ENCODE data around the gene SKA1.

SKA1 gene, protein sequence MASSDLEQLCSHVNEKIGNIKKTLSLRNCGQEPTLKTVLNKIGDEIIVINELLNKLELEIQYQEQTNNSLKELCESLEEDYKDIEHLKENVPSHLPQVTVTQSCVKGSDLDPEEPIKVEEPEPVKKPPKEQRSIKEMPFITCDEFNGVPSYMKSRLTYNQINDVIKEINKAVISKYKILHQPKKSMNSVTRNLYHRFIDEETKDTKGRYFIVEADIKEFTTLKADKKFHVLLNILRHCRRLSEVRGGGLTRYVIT

DNA sequence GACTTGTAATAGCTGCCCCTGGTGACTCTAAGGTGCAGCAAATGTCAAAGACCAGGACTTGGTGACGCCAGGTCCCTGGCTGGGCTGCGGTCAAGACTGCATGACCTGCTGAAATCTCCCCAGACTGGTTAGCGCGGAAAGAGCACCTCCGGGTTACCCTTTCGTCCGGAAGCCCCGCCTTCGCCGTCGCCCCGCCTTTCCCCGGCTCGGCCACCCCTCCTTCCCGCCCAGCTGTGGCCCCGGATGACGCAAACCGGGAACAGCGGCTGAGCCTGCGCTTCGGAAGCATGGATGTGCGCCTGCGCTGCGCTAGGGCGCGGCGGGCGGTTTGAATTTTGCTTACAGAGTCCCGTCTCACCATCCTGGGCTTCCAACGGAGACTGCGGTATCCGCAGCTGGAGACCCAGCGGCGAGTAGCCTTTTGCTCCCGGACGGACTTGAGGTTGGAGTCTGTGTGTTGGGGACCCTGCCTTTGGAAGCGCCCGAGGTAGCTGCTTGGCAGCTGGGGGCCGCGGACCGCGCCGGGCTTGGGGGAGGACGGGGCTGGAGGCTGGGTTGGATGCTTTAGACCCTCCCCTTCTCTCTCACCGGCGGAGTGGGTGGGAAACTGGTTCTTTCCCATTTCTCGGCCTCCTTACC, at the start of gene SKA1:
SKA1 (plus strand) TSS at position 294 of the 639 bp plus-strand sequence. CDS start 785 bp downstream, outside the sequence.
- DNase-seq: peak; percentile 92

DNA sequence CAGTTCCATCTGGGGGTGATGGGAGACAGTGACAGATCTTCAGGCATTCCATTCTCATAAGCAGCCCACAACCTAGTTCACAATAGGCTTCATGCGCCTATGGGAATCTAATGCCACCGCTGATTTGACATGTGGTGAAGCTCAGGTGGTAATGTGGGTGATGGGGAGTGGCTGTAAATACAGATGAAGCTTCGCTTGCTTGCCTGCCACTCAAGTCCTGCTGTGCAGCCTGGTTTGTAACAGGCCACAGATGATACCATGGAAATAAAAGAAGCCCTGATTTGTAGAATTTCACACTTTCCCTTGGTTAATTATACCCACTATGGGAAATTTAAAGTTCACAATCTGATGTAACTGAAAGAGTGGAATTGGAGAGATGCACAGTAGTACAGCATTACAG, 46.9 kb upstream of the SKA1 start:
- DNase-seq: no peak

DNA sequence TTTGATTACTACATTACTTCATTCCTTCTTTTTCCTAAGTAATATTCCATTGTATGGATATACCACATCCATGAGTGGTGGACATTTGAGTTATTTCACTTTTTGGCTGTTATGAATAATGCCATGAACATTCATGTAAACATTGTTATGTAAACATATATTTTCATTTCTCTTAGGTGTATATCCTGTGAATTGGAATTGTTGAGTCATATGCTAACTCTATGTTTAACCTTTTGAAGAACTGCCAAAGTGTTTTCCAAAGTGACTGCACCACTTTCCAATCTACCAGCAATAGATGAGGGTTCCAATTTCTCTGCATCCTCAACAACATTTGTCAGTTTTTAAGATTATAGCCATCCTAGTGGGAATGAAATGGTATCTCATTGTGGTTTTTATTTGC, 44.7 kb upstream of the SKA1 start:
- no peak for DNase-seq

DNA sequence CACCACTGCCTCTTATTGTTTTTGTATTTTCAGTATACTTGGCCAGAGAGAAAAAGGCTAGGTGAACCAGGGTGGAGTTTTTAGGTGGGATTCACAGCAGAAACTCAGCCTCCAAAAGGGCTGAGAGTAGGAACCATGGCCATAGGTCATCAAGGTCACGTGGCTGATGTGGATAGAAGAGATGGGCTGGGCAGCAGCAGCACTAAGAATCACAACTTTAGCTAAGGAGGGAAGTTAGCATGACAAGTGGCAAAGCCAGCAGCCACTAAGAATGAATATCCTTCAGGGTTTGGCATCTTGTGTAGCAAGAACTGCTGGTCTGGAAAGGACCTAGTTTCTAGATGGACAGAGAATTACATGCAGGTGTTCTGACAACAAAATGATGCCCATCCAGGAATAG, 43.2 kb upstream of the SKA1 start:
- no peak for DNase-seq

DNA sequence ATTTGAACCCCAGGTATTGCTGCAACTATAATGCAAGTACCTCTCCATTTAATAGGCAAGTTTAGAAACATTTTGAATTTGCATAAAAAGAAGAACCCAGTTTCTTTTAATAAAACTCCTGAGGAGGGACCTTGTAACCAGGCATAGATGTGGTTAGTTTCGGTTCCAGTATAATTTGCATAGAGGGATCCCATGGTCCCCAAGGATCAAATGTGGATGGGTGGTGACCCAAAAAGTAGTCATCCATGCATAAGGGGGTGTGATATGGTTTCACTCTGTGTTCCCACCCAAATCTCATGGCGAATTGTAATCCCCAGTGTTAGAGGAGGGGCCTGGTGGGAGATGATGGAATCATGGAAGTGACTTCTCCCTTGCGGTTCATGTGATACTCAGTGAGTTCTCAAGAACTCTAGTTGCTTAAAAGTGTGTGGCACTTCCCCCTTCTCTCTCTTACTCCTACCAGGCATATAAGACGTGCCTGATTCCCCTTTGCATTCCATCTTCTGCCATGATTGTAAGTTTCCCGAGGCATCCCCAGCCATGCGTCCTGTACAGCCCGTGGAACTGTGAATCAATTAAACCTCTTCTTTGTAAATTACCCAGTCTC, 40.2 kb upstream of the SKA1 start:
- no peak for DNase-seq

DNA sequence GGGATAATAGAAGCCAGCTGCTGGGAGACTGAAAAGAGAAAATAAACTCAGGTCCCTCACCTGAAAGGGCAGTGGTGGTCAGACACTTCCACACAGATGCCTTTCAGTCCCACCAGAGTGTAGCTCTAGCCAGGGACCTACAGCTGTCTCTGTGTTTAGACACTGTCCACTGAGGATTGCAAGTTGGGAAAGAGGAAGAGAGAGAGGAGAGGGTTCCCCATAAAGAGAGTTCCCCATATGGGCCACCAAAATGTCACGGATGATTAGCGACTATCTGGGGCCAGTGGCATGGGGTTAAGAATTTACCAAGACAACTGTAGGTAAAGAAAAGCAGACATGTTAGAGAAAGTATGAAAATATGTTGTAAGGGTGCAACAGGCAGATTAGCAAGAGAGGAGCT, 36.7 kb upstream of the SKA1 start:
- DNase-seq: no peak

DNA sequence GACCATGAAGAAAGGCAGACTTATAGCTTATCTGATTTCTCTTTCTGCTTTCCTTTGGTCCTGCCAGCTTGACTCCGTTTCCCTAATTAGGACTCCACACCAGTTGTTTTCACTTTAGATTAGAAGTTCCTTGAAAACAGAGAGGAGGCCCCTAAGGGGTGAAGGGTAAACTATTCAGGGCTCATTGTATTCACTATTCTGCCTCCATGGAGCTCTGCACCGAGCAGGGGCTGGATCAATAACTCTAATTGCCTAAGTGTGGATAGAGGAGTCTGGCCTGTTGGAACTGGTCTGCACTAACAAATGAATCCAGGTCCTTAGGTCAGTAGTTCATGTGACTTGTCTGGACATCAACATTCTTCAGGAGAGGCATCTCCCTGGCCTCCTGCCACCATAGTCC, 36.1 kb upstream of the SKA1 start:
- no peak for DNase-seq

DNA sequence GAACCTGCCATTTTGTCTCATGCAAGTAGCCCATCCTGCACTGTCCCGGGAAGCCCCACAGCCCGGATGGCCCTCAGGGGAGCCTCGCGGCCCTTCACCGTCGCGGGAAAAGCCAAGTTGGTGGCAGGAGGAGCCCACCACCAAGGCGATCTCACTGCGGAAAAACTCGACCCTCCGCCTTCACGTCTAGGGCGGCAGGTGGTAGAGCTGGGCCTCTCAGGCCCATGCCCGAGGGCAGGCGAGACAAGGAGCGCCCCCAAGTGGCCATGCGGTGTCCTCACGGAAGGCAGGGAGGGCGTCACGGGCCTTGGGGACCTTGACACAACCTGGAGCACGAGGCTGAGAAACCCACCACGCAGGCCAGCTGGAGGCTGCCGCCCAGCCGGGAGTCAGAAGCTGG, 34.8 kb upstream of the SKA1 start:
- no peak for DNase-seq

DNA sequence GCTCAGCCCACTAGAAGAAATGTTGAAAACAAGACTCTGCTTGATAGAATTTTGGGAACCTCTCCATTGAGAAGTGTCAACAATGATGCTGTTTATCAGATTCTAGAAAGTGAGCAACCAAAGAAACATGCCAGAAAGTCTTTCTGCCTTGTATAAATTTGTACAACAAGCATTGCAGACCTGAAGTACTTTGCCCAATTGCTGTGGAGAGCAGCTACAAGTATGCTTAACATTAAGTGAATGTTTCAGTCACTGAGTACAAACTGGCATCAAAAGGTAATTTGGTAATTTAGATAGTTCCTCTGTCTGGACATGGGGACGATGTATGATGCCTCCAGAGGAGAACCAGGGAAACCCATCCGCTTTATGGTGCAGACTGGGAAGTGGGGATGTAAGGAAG, 33.4 kb upstream of the SKA1 start:
- DNase-seq: no peak

DNA sequence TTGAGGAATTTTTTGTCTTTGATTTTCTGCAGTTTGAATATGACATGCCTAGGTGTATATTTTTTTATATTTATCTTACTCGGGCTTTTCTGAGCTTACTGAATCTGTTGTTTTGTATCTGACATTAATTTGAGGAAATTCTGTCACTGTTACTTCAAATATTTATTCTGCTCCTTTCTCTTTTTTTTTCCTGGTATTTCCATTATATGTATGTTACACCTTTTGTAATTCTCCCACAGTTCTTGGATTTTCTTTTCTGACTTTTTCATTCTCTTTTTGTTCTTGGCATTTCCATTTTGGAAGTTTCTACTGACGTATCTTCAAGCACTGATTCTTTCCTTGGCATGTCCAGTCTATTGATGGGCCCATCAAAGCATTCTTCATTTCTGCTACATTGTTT, 24.1 kb upstream of the SKA1 start:
- no peak for DNase-seq

DNA sequence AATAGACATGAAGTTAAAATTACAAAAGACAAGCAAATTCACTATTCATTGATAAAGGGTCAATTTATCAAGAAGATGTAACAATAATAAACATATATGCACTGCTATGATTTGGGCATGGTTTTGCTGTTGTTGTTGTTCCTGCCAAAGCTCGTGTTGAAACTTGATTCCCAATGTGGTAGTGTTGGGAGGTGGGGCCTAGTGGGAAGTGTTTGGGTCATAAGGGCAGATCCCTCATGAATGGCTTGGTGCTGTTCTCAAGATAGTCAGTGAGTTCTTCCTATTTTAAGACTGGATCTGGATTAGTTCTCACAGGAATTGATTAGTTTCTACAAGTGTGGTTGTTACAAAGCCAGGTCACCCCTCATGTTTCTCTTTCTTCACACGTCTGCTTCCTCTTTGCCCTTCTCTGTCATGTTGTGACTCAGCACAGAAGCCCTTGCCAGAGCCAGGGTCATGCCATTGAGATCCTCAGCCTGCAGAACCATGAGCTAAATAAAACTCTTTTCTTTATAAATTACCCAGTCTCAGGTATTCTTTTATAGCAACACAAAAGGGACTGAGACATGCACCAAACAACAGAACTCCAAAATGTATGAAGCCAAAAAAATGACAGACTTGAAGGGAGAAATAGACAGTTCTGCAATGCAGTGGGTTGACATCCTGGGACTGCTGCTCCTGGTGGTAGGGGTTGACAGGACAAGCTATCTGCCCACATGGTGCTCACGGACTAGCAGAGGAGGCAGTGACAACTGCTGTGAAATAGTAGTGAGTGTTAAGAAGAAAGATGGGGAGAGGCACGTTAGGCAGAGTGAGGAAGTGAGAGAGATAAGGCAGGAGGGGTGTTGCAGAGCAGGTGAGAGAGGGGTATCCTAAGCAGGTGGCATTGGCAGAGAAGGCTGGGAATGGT, 18.6 kb upstream of the SKA1 start:
- no peak for DNase-seq

DNA sequence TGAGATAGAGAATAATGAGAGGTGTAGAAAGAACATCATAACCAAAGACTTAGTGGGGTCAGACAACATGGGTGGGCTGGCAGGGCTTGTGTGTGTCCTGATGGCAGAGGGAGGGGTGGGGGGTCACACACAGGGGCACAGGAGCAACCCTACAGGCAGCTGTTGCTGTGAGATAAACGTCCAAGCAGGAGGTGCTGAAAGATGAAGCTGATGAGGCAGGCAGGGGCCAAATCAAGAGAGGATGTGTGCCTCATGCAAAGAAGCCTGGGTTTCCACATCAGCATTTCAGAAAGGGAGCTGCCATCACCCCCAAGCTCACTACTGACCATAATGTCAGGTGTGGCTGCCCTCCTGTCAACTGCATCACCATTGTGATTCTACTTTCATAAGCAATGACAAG, 16.0 kb upstream of the SKA1 start:
- no peak for DNase-seq

DNA sequence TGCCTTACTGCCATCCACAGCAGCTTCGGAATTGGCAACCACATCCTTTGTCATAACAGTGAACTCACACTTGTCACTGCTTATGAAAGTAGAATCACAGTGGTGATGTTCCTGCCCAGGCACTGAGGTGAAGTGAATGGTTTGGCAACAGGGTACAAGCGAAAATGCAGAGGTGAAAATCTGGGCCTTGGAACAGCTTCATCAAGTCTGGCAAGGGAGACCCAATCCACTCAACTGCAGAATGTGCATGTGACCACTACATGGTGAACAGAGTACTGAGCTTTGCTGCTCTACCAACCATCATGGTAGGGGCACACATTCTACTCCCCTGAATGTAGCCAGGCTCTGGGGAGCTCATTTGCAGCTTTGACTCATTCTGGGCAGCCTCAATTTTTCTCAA, 15.0 kb upstream of the SKA1 start:
- no peak for DNase-seq

DNA sequence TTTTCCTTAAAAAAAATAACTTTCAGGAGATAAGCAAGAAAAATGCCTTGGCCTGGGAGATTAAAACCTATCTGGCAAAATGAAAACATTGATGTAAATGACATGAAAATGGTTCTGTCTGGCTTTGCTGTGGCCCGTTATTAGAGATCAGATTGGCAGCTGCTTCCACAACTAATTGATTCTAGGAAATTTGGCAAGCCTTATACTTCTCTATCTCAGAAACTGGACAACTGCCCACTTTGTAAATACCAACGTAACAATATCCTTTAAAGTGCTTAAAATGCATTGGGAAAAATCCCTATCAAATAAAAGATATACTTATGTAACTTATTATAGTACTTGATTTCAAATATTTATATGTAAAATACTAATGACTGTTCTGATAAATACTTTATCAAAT, 14.2 kb upstream of the SKA1 start:
- no peak for DNase-seq

DNA sequence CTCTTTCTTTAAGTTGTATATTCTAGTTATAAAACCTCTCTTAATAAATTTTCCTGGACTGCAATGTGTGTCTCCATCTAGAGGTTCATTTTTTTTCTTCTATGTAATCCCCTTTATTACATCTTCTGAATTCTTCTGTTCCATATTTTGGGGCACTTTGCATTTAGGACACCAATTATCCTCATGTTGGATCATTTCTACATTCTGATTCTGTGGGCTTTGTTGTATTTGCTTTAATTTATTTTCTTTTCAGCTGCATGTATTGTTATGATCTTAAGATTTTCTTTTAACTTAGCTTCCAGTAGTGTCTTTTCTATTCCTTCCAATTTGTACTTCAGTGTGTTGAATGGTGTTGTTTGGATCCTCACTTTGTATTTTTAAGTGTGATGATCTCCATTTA, 5.2 kb upstream of the SKA1 start:
- DNase-seq: no peak

DNA sequence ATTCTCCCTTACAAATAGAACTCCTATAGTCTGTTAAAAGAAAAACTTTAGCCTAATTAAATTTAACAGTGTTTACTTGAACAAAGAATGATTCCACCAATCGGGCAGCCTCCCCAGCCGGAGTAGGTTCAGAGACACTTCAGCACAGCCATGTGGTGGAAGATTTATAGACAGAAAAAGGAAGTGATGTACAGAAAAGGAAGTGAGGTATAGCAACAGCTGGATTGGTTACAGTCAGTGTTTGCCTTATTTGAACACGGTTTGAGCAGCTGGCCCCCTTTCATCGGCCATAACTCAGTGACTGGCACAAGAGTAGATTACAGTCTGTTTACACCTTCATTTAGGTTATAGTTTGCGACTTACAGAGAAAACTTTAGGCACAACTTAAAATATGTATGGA, 2.1 kb upstream of the SKA1 start:
- DNase-seq: no peak

DNA sequence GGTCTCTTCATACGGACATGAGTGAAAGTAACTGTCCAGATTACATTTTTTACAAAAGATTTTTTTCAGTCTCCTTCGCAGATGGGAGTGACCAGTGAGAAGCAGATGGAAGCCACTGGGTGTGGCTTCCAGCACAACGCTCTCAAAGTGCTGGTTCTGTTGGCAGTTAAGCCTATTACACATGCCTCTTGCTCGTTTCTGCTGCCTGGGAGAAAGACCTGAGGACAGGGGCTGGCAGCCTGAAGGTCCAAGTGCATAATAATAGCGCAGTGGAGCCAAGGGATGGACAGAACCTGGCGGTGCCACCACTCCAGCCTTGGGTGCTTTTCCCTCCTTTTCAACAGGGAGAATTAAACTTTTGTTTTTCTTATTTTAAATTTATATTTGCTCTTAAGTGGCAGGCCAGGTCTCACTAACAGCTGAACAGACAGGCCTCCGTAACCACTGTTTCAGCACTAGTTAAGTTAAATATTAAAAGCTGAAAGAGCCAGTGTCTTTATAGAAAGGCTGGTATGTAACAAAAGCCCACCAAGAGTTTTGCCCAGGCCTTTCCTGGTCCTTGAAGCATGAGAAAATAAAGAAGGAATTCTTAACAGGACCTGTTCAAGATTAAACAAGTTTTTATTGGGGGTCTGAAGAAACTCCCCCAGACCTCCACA, 1.2 kb upstream of the SKA1 start:
- DNase-seq: no peak

DNA sequence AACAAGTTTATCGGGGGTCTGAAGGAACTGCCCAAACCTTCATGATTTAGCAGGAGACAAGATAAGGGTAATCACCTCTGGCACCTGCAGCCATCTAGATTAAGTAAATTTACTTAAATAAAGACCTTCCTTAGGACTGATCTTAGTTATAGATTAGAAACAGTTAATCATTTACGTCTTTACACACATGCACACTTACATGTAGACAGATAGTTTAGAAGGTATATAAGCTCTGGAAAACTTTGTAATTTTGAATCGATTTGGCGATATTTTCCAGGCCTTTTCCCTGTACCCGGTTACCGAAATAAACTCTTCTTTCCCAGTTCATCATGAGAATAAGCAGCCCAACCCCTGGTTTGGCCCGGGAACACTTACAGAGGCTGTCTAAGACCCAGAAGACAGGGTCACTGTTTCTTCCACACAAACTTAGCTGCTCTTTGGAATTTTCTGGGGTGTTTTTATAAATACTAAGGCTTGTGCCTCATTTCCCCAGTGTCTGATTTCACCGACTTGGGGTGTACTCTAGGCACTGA, 560 bp upstream of the SKA1 start:
- no peak for DNase-seq

DNA sequence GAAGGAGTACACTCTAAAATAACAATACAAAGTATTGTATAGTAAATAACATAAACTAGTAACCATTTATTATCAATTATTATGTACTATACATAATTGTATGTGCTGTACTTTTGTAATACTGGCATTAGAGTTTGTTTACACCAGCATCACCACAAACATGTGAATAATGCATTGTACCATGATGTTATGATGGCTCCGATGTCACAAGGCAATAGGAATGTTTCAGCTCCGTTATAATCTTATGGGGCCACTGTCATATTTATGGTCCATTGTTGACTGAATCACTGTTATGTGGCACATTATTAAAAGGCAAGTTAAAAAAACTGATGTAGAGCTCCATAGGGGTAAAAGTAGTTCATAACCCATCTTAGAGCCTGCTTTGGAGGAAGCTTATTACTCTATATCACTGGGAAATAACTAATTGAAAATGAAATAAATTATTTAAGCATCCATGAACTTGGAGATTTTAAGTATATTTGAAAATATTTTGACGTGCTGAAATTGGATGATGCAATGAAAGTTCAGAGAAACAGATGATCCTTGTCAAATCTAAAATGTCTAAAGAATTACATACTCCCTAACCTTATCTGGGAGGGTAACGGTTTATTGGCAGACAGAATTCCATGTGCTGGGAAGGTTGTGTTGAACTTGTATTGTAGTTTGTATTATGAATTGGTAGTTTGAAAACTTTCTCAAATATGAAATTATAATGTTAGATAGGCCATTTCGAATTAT, 2.4 kb downstream of the SKA1 start:
- no peak for DNase-seq

DNA sequence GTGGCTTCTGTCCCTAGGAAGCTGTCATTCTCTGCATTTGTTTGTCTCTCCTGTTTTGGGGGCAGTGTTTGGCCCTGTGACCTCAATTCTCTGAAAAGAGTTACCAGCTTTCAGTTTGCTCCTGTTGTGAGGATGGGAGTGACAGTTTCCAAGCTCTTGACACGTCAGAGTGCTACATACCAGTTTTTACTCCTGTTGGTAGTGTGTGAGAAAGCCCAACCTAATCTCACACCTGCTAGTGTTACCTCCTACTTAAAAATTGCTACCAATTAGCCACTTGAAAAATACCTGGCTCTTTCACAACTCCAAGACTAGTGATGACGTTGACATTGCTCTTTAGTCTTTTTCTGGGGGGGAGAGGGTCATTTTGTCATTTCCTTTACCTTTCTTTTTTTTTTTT, 14.1 kb downstream of the SKA1 start:
- no peak for DNase-seq

DNA sequence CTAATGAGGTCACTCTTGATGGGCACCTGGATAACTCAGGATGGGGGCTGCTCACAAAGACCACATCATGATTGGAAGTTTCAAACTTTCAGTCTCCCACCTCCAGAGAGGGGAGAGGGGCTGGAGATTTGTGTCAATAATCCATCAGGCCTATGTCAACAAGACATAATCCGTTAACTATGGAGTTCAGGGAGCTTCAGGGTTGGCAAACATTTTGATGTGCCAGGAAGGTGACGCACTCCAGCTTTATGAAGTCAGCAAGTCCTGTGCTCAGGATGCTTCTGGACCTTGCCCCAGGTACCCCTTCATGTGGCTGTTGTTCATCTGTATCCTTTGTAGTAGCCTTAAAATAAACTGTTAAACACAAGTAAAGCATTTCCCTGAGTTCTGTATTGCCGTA, 19.0 kb downstream of the SKA1 start:
- DNase-seq: no peak

DNA sequence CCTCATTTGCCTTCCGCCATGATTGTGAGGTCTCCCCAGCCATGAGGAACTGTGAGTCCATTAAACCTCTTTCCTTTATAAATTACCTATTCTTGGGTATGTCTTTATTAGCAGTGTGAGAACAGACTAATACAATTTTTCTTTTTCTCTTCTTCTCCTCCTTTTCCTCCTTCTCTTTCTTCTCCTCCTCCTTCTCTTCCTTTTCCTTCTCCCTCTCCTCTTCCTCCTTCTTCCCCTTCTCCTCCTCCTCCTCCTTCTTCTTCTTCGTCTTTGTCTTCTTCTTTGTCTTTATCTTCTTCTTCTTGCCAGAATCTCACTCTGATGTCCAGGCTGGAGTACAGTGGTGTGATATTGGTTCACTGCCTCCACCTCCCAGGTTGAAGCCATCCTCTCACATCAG, 20.2 kb downstream of the SKA1 start:
- no peak for DNase-seq
